Gastrocnemius medialis (tissue), 4 donors: ENCODE results near the gene CIAO3.

Experiments
- CTCF ChIP-seq, 5 experiments: fragments of 450-650 bp in 3 of 5; fragments of 200-600 bp in 2 of 5; sonication (generic) in 2 of 5; IDR thresholded peaks in 4 of 5; conservative IDR thresholded peaks in 1 of 5; 1 replicate in 4 of 5; 2 replicates in 1 of 5; pipeline ENCODE4 v1.5.1; 2016 to 2019; ENCODE audit warnings: antibody characterized with exemption in 5 of 5, mild to moderate bottlenecking in 3 of 5, moderate library complexity in 3 of 5
- POLR2A ChIP-seq, 2 donors: fragments of 450-650 bp; IDR thresholded peaks; one replicate each; pipeline ENCODE4 v1.6.1; 2017; ENCODE audit warnings: antibody characterized with exemption in 2 of 2, mild to moderate bottlenecking in 2 of 2, moderate library complexity in 2 of 2

GRCh38 chr16:720447-720989 is 20.3 kb downstream of the CIAO3 start:
- no peak for TF ChIP-seq CTCF (IDR thresholded peaks at IDR 0.05 in 4 of 5, conservative IDR thresholded peaks at IDR 0.05 in 1 of 5)
- no peak for TF ChIP-seq POLR2A (IDR thresholded peaks at IDR 0.05)
